Prostate gland (tissue), 2 donors: ENCODE data around the gene CLMP. TPM values are rescaled to one million over a fixed set of nuclear protein-coding genes. Genes with fewer than 3 reads are reported as not detected.

Experiments
- DNase-seq: peaks from one replicate; pipeline ENCODE4 v3.0.0-alpha.2; 2019; ENCODE audit warnings: low spot score
- H3K27ac ChIP-seq, 2 donors: fragments of 200-600 bp; sonication (generic); 2 replicates each; pipeline ENCODE4 v1.5.1; 2017 to 2019
- H3K27me3 ChIP-seq: fragments of 200-600 bp; sonication (generic); replicated peaks from 2 replicates; pipeline ENCODE4 v1.5.1; 2019; ENCODE audit not compliant: insufficient read depth
- H3K36me3 ChIP-seq, 2 donors: fragments of 200-600 bp; sonication (generic); 1 replicate in 1 of 2; 2 replicates in 1 of 2; pipeline versions ENCODE4 v1.5.1 to v1.8.1; 2017 to 2019
- H3K4me1 ChIP-seq: fragments of 200-600 bp; sonication (generic); replicated peaks from 2 replicates; pipeline ENCODE4 v1.5.1; 2019
- H3K4me3 ChIP-seq, 2 donors: fragments of 200-600 bp; sonication (generic); 2 replicates each; pipeline ENCODE4 v1.5.1; 2017 to 2019
- H3K9me3 ChIP-seq: fragments of 200-600 bp; sonication (generic); 2 replicates; pipeline ENCODE4 v1.5.1; 2017
- CTCF ChIP-seq, 4 experiments: fragments of 200-600 bp in 2 of 4; fragments of 450-650 bp in 2 of 4; sonication (generic) in 2 of 4; IDR thresholded peaks; 1 replicate in 3 of 4; 2 replicates in 1 of 4; pipeline ENCODE4 v1.5.1; 2016 to 2019; ENCODE audit warnings: antibody characterized with exemption in 4 of 4, mild to moderate bottlenecking in 2 of 4, moderate library complexity in 2 of 4
- POLR2A ChIP-seq: fragments of 450-650 bp; IDR thresholded peaks from one replicate; pipeline ENCODE4 v1.6.1; 2016; ENCODE audit warnings: antibody characterized with exemption, mild to moderate bottlenecking
- POLR2AphosphoS5 ChIP-seq: sonication (generic); formaldehyde crosslinking; IDR thresholded peaks from one replicate; pipeline ENCODE4 v1.6.1; 2017; ENCODE audit warnings: antibody characterized with exemption
- WGBS: methylation state at CpG from one replicate; pipeline ENCODE4 v1.1.5; 2018; 5-methylcytosine and 5-hydroxymethylcytosine counted together
- intact Hi-C: fragments of 100-400 bp; cut with DNase I; formaldehyde crosslinking; loops from one replicate; pipeline ENCODE4 v1.14.2; 2022
- total RNA-seq, 2 donors: library from RNA; depleted of rRNA; stranded (reverse); fragments of >200 nt; gene quantifications; one replicate each; pipeline ENCODE4 v1.1.0, GENCODE V29; 2016

CLMP gene
- total RNA-seq, 2 donors from 2014 or later, result 5.0 to 10.7 TPM

GRCh38 chr11:123176785-123177184, 18.3 kb downstream of the CLMP start:
- 93% methylated on average over 2 of the region's 2 CpGs for WGBS
- no peak for TF ChIP-seq POLR2AphosphoS5
- no peak for TF ChIP-seq POLR2A
- TF ChIP-seq CTCF (IDR thresholded peaks at IDR 0.05), result no peak
- no peaks in the 10 kb centered on the region for H3K9me3 ChIP-seq
- H3K4me1 ChIP-seq, result no peaks in the 10 kb centered on the region
- H3K27ac ChIP-seq, result no peak overlapping the region
- no peak for DNase-seq
- H3K36me3 ChIP-seq, result no peaks in the 10 kb centered on the region
- no peak overlapping the region for H3K4me3 ChIP-seq
- intact Hi-C loops, result no loop called here
- no peaks in the 10 kb centered on the region for H3K27me3 ChIP-seq

GRCh38 chr11:123174196-123175183, 20.6 kb downstream of the CLMP start:
- DNase-seq, result no peak
- no peak overlapping the region for H3K27ac ChIP-seq
- no peak for TF ChIP-seq POLR2A
- TF ChIP-seq CTCF (IDR thresholded peaks at IDR 0.05), result no peak
- no peak for TF ChIP-seq POLR2AphosphoS5

GRCh38 chr11:123173856-123174186, 21.2 kb downstream of the CLMP start:
- Histone ChIP-seq H3K27me3 (no peaks in the 10 kb centered on the region), H3K4me3 (no peak overlapping the region), H3K27ac (no peak overlapping the region), H3K36me3 (no peaks in the 10 kb centered on the region), H3K4me1 (no peaks in the 10 kb centered on the region), H3K9me3 (no peaks in the 10 kb centered on the region)
- TF ChIP-seq POLR2A (no peak), CTCF (IDR thresholded peaks at IDR 0.05) (no peak), POLR2AphosphoS5 (no peak)
- intact Hi-C loops, result no loop called here
- 92% methylated on average over 3 of the region's 3 CpGs for WGBS
- no peak for DNase-seq

More at GRCh38 chr11:123174196-123175183, 20.6 kb downstream of the CLMP start:
- Histone ChIP-seq H3K27me3 (no peaks in the 10 kb centered on the region), H3K4me3 (no peak overlapping the region), H3K9me3 (no peaks in the 10 kb centered on the region), H3K36me3 (no peaks in the 10 kb centered on the region), H3K4me1 (no peaks in the 10 kb centered on the region)
- intact Hi-C loops, result no loop called here
- WGBS, result 50% methylated on average over 7 of the region's 7 CpGs

- H3K4me1 ChIP-seq, result no peaks in the 10 kb centered on the region
- WGBS, result 79% methylated on average over 4 of the region's 4 CpGs
- no peak for TF ChIP-seq POLR2AphosphoS5
- no peak for TF ChIP-seq POLR2A
- TF ChIP-seq CTCF (IDR thresholded peaks at IDR 0.05), result no peak
- no peaks in the 10 kb centered on the region for H3K36me3 ChIP-seq
- no peaks in the 10 kb centered on the region for H3K9me3 ChIP-seq
- H3K27me3 ChIP-seq, result no peaks in the 10 kb centered on the region
- intact Hi-C loops, result no loop called here
- H3K27ac ChIP-seq, result no peak overlapping the region
- DNase-seq, result no peak
- H3K4me3 ChIP-seq, result no peak overlapping the region
Observed at GRCh38 chr11:123173040-123173855, 21.8 kb downstream of the CLMP start.
